HepG2 (cell line): ENCODE data around the gene RHO. TPM values are rescaled to one million over a fixed set of nuclear protein-coding genes. Genes with fewer than 3 reads are reported as not detected.

ENCODE experiments used
- ATAC-seq: fragments of 200-7000 bp; cut with Tn5 transposase; 3 replicates; pipeline ENCODE4 v1.9.1; 2020; ENCODE audit warnings: mild to moderate bottlenecking, moderate library complexity
- BruUV-seq: library from RNA; stranded (reverse); fragments of 400-500 nt; replicated peaks from 2 replicates; lab custom pipeline; 2021; lab: Mats Ljungman, UMichigan
- CTCF ChIA-PET: fragments of 300-600 bp; formaldehyde crosslinking; extraction: SDS; loops from one replicate; lab custom pipeline; 2021; ENCODE audit warnings: low total read pairs, inconsistent platforms, low intra/inter-chr PET ratio; lab: Yijun Ruan, JAX
- POLR2A ChIA-PET: fragments of 350-600 bp; sonication (Branson Sonifier 250); formaldehyde crosslinking; loops from one replicate; lab custom pipeline; 2020; ENCODE audit warnings: antibody characterized with exemption, inconsistent platforms; lab: Yijun Ruan, JAX
- DNase-seq: peaks from one replicate; pipeline ENCODE4 v3.0.0-alpha.2; 2015; ENCODE audit warnings: low spot score
- FAIRE-seq: peaks from 3 replicates; lab custom pipeline; 2011; peaks lifted over from hg19 to GRCh38; lab: Jason Lieb, UNC
- H2AFZ ChIP-seq: one replicate; pipeline ENCODE4 v1.6.1; 2011; ENCODE audit warnings: low read length, inconsistent platforms
- H3K27ac ChIP-seq: fragments of 300-600 bp; 3 replicates; pipeline ENCODE4 v1.8.0; 2011; ENCODE audit warnings: mixed run types, mild to moderate bottlenecking, mixed read lengths, low read length, inconsistent platforms; ENCODE audit not compliant: insufficient read depth; ENCODE audit errors: extremely low read length
- H3K27me3 ChIP-seq, 2 experiments: fragments of 200-600 bp in 1 of 2; 2 replicates in 1 of 2; 3 replicates in 1 of 2; pipeline versions ENCODE4 v1.6.0 to v1.8.0; 2011; ENCODE audit warnings: low read length in 2 of 2, mild to moderate bottlenecking in 2 of 2, moderate library complexity in 2 of 2, inconsistent platforms in 1 of 2; ENCODE audit not compliant: insufficient read depth in 2 of 2, control insufficient read depth in 1 of 2
- H3K36me3 ChIP-seq, 2 experiments: fragments of 200-600 bp in 1 of 2; replicated peaks in 1 of 2; 2 replicates in 1 of 2; 3 replicates in 1 of 2; pipeline versions ENCODE4 v1.5.1 to v1.8.0; 2011; ENCODE audit warnings: low read length in 2 of 2, inconsistent platforms in 1 of 2; ENCODE audit not compliant: insufficient read depth in 2 of 2, control insufficient read depth in 1 of 2
- H3K4me1 ChIP-seq: 2 replicates; pipeline ENCODE4 v1.5.1; 2012; ENCODE audit warnings: low read length, inconsistent platforms; ENCODE audit not compliant: insufficient read depth
- H3K4me2 ChIP-seq: 2 replicates; pipeline ENCODE4 v1.6.0; 2011; ENCODE audit warnings: low read depth, low read length, inconsistent platforms
- H3K4me3 ChIP-seq, 3 experiments: fragments of 200-600 bp in 1 of 3; sonication (generic), shearing (Covaris generic) in 1 of 3; replicated peaks in 1 of 3; 2 replicates each; pipeline ENCODE4 v1.5.1; 2011 to 2016; ENCODE audit warnings: low read length in 3 of 3, inconsistent platforms in 2 of 3, low read depth in 2 of 3, mild to moderate bottlenecking in 2 of 3, control low read depth in 1 of 3, mixed read lengths in 1 of 3; ENCODE audit not compliant: insufficient read depth in 1 of 3
- H3K79me2 ChIP-seq: one replicate; pipeline ENCODE4 v1.6.1; 2011; ENCODE audit warnings: low read length, inconsistent platforms; ENCODE audit not compliant: insufficient read depth
- H3K9ac ChIP-seq: 2 replicates; pipeline ENCODE4 v1.6.0; 2011; ENCODE audit warnings: mild to moderate bottlenecking, low read depth, low read length, inconsistent platforms; ENCODE audit not compliant: insufficient read depth
- H3K9me3 ChIP-seq: 2 replicates; pipeline ENCODE4 v1.5.1; 2012; ENCODE audit warnings: mild to moderate bottlenecking, low read length
- H4K20me1 ChIP-seq: 2 replicates; pipeline ENCODE4 v1.6.0; 2011; ENCODE audit warnings: inconsistent platforms, mild to moderate bottlenecking, low read length, moderate library complexity; ENCODE audit not compliant: insufficient read depth
- ARID2 ChIP-seq: sonication (generic); formaldehyde crosslinking; IDR thresholded peaks from 2 replicates; pipeline ENCODE4 v1.8.1; 2022; ENCODE audit warnings: mild to moderate bottlenecking, missing genetic modification reagents, borderline replicate concordance
- CHD2 ChIP-seq: IDR thresholded peaks from 2 replicates; pipeline ENCODE4 v1.6.1; 2011; ENCODE audit warnings: low read depth, low read length, improper control_type of control experiment
- NFKBIZ ChIP-seq: IDR thresholded peaks from 2 replicates; pipeline ENCODE4 v1.6.1; 2018; ENCODE audit warnings: missing genetic modification reagents, missing compliant biosample characterization
- PHF21A ChIP-seq: sonication (generic); formaldehyde crosslinking; IDR thresholded peaks from 2 replicates; pipeline ENCODE4 v1.5.0; 2020; ENCODE audit warnings: mild to moderate bottlenecking, missing genetic modification reagents
- PLRG1 ChIP-seq: fragments of 450-650 bp; conservative IDR thresholded peaks from 2 replicates; pipeline ENCODE4 v1.6.1; 2016
- SIN3A ChIP-seq: IDR thresholded peaks from 2 replicates; pipeline ENCODE4 v1.6.1; 2011; ENCODE audit warnings: low read depth, mild to moderate bottlenecking, control low read depth, low read length, borderline replicate concordance
- SMAD9 ChIP-seq: sonication (generic); formaldehyde crosslinking; IDR thresholded peaks from 2 replicates; pipeline ENCODE4 v1.5.1; 2020; ENCODE audit warnings: mild to moderate bottlenecking, missing genetic modification reagents
- SUZ12 ChIP-seq: fragments of 150-350 bp; IDR thresholded peaks from 2 replicates; pipeline ENCODE4 v1.6.1; 2014; ENCODE audit warnings: low read depth, low read length
- ZNF33B ChIP-seq: sonication (generic); formaldehyde crosslinking; IDR thresholded peaks from 2 replicates; pipeline ENCODE4 v1.5.1; 2020; ENCODE audit warnings: mild to moderate bottlenecking, missing genetic modification reagents
- ZNF556 ChIP-seq: sonication (generic); formaldehyde crosslinking; IDR thresholded peaks from 2 replicates; pipeline ENCODE4 v1.4.0; 2020; ENCODE audit warnings: mild to moderate bottlenecking, missing genetic modification reagents, borderline replicate concordance
- ZSCAN9 ChIP-seq: IDR thresholded peaks from 2 replicates; pipeline ENCODE4 v1.6.1; 2016; ENCODE audit warnings: borderline replicate concordance
- WGBS: methylation state at CpG from one replicate; pipeline ENCODE4 v1.1.6; 2017; ENCODE audit warnings: low lambda C conversion rate; 5-methylcytosine and 5-hydroxymethylcytosine counted together
- in situ Hi-C: cut with HindIII; loops from 2 replicates; pipeline ENCODE4 v1.10.0; 2017; ENCODE audit warnings: low pct_unique_long_range_greater_than_20kb; ENCODE audit not compliant: extremely low pct_ligation_motif_present
- intact Hi-C: fragments of 100-400 bp; cut with micrococcal nuclease; formaldehyde crosslinking; loops from one replicate; pipeline ENCODE4 v1.10.0; 2022; ENCODE audit not compliant: unreplicated experiment
- polyA plus RNA-seq, 8 experiments: library from polyadenylated mRNA; depleted of rRNA in 3 of 8; stranded (reverse) in 7 of 8; unstranded in 1 of 8; fragments of >200 nt; fragmentation: Illumina TruSeq in 4 of 8; extraction: Trizol in 4 of 8; gene quantifications; 2 replicates each; pipeline versions ENCODE4 v1.2.1 to v1.2.3, GENCODE V29; 2011 to 2016; ENCODE audit warnings: low read depth in 4 of 8, missing spikeins in 1 of 8, mixed read lengths in 1 of 8; ENCODE audit not compliant: insufficient read depth in 1 of 8
- total RNA-seq, 5 experiments: library from RNA; depleted of rRNA; stranded (reverse); fragments of >200 nt; fragmentation: Illumina TruSeq; extraction: Trizol; gene quantifications; 2 replicates each; pipeline ENCODE4 v1.2.3, GENCODE V29; 2016; ENCODE audit warnings: low read depth in 1 of 5
- TF ChIP-seq, protein P1 (sequence below): sonication (generic); formaldehyde crosslinking; IDR thresholded peaks from 2 replicates; pipeline ENCODE4 v1.9.0; 2021; ENCODE audit warnings: mild to moderate bottlenecking, missing genetic modification reagents
- TF ChIP-seq, protein P2 (sequence below): sonication (generic); formaldehyde crosslinking; IDR thresholded peaks from 2 replicates; pipeline ENCODE4 v1.4.0; 2020; ENCODE audit warnings: missing genetic modification reagents, low read depth, mild to moderate bottlenecking, borderline replicate concordance
- TF ChIP-seq, protein P3 (sequence below): sonication (generic); formaldehyde crosslinking; IDR thresholded peaks from 2 replicates; pipeline ENCODE4 v1.5.1; 2020; ENCODE audit warnings: missing genetic modification reagents, mild to moderate bottlenecking, borderline replicate concordance

The RHO gene
- total and polyA plus RNA-seq, 2 of the 13 experiments (the other 11 are each of a cell fraction or from before 2014, with no cell fraction given), result not detected

DNA sequence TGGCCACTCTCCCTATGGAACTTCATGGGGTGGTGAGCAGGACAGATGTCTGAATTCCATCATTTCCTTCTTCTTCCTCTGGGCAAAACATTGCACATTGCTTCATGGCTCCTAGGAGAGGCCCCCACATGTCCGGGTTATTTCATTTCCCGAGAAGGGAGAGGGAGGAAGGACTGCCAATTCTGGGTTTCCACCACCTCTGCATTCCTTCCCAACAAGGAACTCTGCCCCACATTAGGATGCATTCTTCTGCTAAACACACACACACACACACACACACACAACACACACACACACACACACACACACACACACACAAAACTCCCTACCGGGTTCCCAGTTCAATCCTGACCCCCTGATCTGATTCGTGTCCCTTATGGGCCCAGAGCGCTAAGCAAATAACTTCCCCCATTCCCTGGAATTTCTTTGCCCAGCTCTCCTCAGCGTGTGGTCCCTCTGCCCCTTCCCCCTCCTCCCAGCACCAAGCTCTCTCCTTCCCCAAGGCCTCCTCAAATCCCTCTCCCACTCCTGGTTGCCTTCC lies 1.9 kb downstream of the RHO start (continued):
- TF ChIP-seq, protein P1, sequence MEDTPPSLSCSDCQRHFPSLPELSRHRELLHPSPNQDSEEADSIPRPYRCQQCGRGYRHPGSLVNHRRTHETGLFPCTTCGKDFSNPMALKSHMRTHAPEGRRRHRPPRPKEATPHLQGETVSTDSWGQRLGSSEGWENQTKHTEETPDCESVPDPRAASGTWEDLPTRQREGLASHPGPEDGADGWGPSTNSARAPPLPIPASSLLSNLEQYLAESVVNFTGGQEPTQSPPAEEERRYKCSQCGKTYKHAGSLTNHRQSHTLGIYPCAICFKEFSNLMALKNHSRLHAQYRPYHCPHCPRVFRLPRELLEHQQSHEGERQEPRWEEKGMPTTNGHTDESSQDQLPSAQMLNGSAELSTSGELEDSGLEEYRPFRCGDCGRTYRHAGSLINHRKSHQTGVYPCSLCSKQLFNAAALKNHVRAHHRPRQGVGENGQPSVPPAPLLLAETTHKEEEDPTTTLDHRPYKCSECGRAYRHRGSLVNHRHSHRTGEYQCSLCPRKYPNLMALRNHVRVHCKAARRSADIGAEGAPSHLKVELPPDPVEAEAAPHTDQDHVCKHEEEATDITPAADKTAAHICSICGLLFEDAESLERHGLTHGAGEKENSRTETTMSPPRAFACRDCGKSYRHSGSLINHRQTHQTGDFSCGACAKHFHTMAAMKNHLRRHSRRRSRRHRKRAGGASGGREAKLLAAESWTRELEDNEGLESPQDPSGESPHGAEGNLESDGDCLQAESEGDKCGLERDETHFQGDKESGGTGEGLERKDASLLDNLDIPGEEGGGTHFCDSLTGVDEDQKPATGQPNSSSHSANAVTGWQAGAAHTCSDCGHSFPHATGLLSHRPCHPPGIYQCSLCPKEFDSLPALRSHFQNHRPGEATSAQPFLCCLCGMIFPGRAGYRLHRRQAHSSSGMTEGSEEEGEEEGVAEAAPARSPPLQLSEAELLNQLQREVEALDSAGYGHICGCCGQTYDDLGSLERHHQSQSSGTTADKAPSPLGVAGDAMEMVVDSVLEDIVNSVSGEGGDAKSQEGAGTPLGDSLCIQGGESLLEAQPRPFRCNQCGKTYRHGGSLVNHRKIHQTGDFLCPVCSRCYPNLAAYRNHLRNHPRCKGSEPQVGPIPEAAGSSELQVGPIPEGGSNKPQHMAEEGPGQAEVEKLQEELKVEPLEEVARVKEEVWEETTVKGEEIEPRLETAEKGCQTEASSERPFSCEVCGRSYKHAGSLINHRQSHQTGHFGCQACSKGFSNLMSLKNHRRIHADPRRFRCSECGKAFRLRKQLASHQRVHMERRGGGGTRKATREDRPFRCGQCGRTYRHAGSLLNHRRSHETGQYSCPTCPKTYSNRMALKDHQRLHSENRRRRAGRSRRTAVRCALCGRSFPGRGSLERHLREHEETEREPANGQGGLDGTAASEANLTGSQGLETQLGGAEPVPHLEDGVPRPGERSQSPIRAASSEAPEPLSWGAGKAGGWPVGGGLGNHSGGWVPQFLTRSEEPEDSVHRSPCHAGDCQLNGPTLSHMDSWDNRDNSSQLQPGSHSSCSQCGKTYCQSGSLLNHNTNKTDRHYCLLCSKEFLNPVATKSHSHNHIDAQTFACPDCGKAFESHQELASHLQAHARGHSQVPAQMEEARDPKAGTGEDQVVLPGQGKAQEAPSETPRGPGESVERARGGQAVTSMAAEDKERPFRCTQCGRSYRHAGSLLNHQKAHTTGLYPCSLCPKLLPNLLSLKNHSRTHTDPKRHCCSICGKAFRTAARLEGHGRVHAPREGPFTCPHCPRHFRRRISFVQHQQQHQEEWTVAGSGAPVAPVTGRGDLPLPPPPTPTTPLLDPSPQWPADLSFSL, result peak; percentile 84
- TF ChIP-seq ZSCAN9 (CRISPR knock-in tag), result no peak
- peak; percentile 16; the same call in 1 of the 2 replicates for TF ChIP-seq PHF21A (CRISPR knock-in tag)
- TF ChIP-seq ZNF556 (CRISPR knock-in tag), result no peak

DNA sequence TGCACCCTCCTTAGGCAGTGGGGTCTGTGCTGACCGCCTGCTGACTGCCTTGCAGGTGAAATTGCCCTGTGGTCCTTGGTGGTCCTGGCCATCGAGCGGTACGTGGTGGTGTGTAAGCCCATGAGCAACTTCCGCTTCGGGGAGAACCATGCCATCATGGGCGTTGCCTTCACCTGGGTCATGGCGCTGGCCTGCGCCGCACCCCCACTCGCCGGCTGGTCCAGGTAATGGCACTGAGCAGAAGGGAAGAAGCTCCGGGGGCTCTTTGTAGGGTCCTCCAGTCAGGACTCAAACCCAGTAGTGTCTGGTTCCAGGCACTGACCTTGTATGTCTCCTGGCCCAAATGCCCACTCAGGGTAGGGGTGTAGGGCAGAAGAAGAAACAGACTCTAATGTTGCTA lies 2.4 kb downstream of the RHO start:
- H3K4me2 ChIP-seq, result no peak overlapping the region
- no TSS peak for BruUV-seq
- 94% methylated on average over 12 of the region's 13 CpGs for WGBS
- DNase-seq (no peak), FAIRE-seq (no peak), ATAC-seq (no peak)
- ChIA-PET POLR2A (interaction anchor here (1.5 kb wide), 1 partner anchor 65 kb away, joined by 4 read pairs; no protein-coding TSS in a partner anchor), CTCF (no interaction called here)
- no peaks in the 10 kb centered on the region for H4K20me1 ChIP-seq
- no peaks in the 10 kb centered on the region for H3K36me3 ChIP-seq
- H3K9ac ChIP-seq, result no peak overlapping the region
- H3K27ac ChIP-seq, result no peak overlapping the region
- no peaks in the 10 kb centered on the region for H3K79me2 ChIP-seq
- H3K4me1 ChIP-seq, result peaks cover 53% of the 10 kb centered on the region
- in situ Hi-C loops, result no loop called here
- no peaks in the 10 kb centered on the region; a peak in 1 of 5 replicates for H3K27me3 ChIP-seq
- intact Hi-C loops, result no loop called here
- H3K9me3 ChIP-seq, result no peaks in the 10 kb centered on the region
- no peak overlapping the region for H2AFZ ChIP-seq
- H3K4me3 ChIP-seq, result no peak overlapping the region
- TF ChIP-seq ARID2, result no peak
- TF ChIP-seq ZNF33B, result no peak
- TF ChIP-seq NFKBIZ (CRISPR knock-in tag), result no peak
- no peak for TF ChIP-seq PLRG1
- TF ChIP-seq, protein P2, sequence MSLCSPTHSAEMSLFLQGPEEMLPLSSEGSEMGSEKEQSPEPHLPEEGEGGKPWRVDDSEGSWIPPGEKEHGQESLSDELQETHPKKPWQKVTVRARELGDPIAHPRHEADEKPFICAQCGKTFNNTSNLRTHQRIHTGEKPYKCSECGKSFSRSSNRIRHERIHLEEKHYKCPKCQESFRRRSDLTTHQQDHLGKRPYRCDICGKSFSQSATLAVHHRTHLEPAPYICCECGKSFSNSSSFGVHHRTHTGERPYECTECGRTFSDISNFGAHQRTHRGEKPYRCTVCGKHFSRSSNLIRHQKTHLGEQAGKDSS (CRISPR knock-in tag), result no peak
- TF ChIP-seq SUZ12, result no peak
- no peak for TF ChIP-seq SIN3A
- TF ChIP-seq SMAD9 (CRISPR knock-in tag), result no peak
- TF ChIP-seq, protein P3, sequence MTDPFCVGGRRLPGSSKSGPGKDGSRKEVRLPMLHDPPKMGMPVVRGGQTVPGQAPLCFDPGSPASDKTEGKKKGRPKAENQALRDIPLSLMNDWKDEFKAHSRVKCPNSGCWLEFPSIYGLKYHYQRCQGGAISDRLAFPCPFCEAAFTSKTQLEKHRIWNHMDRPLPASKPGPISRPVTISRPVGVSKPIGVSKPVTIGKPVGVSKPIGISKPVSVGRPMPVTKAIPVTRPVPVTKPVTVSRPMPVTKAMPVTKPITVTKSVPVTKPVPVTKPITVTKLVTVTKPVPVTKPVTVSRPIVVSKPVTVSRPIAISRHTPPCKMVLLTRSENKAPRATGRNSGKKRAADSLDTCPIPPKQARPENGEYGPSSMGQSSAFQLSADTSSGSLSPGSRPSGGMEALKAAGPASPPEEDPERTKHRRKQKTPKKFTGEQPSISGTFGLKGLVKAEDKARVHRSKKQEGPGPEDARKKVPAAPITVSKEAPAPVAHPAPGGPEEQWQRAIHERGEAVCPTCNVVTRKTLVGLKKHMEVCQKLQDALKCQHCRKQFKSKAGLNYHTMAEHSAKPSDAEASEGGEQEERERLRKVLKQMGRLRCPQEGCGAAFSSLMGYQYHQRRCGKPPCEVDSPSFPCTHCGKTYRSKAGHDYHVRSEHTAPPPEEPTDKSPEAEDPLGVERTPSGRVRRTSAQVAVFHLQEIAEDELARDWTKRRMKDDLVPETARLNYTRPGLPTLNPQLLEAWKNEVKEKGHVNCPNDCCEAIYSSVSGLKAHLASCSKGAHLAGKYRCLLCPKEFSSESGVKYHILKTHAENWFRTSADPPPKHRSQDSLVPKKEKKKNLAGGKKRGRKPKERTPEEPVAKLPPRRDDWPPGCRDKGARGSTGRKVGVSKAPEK (CRISPR knock-in tag), result no peak
- no peak for TF ChIP-seq CHD2
